ENCODE data around the gene ACOT9.

GRCh38 chrX:23745786-23746185 lies 2.7 kb upstream of the ACOT9 start:
- TF ChIP-seq CTCF (IDR thresholded peaks at IDR 0.05) (no peak), POLR2A (IDR thresholded peaks at IDR 0.05) (no peak), POLR2AphosphoS5 (IDR thresholded peaks at IDR 0.05) (no peak)

Measured in transverse colon (tissue), 4 donors.